Hematopoietic multipotent progenitor cell treated with erythropoietin and hydrocortisone succinate and interleukin-3 and kit ligand, for 8 days (in vitro differentiated cells): Measurements from ENCODE around the gene PLCB1.

Experiments used
- DNase-seq: peaks from one replicate; pipeline ENCODE4 v3.0.0-alpha.2; 2015

PLCB1 gene

GRCh38 chr20:8858181-8858787 is 726.2 kb downstream of the PLCB1 start:
- no peak for DNase-seq

- DNase-seq = no peak
These were observed 728.0 kb downstream of the PLCB1 start for GRCh38 chr20:8860011-8860495.

- DNase-seq = no peak
These were observed 730.0 kb downstream of the PLCB1 start for GRCh38 chr20:8862092-8862491.

- no peak for DNase-seq
These were observed 733.6 kb downstream of the PLCB1 start for GRCh38 chr20:8865636-8866035.

GRCh38 chr20:8867038-8867740 is 735.1 kb downstream of the PLCB1 start:
- DNase-seq = no peak

GRCh38 chr20:8870652-8871051 is 738.6 kb downstream of the PLCB1 start:
- DNase-seq = no peak

GRCh38 chr20:8874437-8874836 is 742.4 kb downstream of the PLCB1 start:
- DNase-seq = peak; percentile 3

GRCh38 chr20:8875586-8875985 is 743.5 kb downstream of the PLCB1 start:
- DNase-seq = no peak

- DNase-seq = no peak
These were observed 744.3 kb downstream of the PLCB1 start for GRCh38 chr20:8876366-8876765.

- DNase-seq = no peak
These were observed 745.2 kb downstream of the PLCB1 start for GRCh38 chr20:8877294-8877693.

- no peak for DNase-seq
These were observed 747.6 kb downstream of the PLCB1 start for GRCh38 chr20:8879669-8880068.

GRCh38 chr20:8880085-8880853 is 748.2 kb downstream of the PLCB1 start:
- DNase-seq = no peak

- DNase-seq = no peak
These were observed 759.0 kb downstream of the PLCB1 start for GRCh38 chr20:8891039-8891438.

GRCh38 chr20:8895472-8895871 is 763.4 kb downstream of the PLCB1 start:
- no peak for DNase-seq

GRCh38 chr20:8898823-8899222 is 766.8 kb downstream of the PLCB1 start:
- no peak for DNase-seq

GRCh38 chr20:8901237-8902025 is 769.4 kb downstream of the PLCB1 start:
- DNase-seq = no peak

GRCh38 chr20:8903655-8904605 is 771.9 kb downstream of the PLCB1 start:
- DNase-seq = no peak

- DNase-seq = no peak
These were observed 777.5 kb downstream of the PLCB1 start for GRCh38 chr20:8909596-8909995.

GRCh38 chr20:8912096-8912495 is 780.0 kb downstream of the PLCB1 start:
- DNase-seq = no peak

GRCh38 chr20:8912731-8913130 is 780.7 kb downstream of the PLCB1 start:
- no peak for DNase-seq

GRCh38 chr20:8913456-8913855 is 781.4 kb downstream of the PLCB1 start:
- DNase-seq = no peak

GRCh38 chr20:8914421-8914820 is 782.4 kb downstream of the PLCB1 start:
- no peak for DNase-seq
